NCI-H2196 (cell line): ENCODE measurements around the gene CORO1C.
A peak's percentile ranks its signal among the peaks of the same experiment; 100 is the strongest.
"Not testable (repeated sequence)": the region's sequence is repeated elsewhere in the genome, so short reads cannot be mapped to it uniquely, and the experiment has no call there.

Experiments
- DNase-seq: peaks from one replicate; lab custom pipeline; 2025; ENCODE audit not compliant: unreplicated experiment; lab: John Stamatoyannopoulos, UW

The CORO1C gene

GRCh38 chr12:108620236-108620879, 111.0 kb downstream of the CORO1C start:
- no peak for DNase-seq

DNA sequence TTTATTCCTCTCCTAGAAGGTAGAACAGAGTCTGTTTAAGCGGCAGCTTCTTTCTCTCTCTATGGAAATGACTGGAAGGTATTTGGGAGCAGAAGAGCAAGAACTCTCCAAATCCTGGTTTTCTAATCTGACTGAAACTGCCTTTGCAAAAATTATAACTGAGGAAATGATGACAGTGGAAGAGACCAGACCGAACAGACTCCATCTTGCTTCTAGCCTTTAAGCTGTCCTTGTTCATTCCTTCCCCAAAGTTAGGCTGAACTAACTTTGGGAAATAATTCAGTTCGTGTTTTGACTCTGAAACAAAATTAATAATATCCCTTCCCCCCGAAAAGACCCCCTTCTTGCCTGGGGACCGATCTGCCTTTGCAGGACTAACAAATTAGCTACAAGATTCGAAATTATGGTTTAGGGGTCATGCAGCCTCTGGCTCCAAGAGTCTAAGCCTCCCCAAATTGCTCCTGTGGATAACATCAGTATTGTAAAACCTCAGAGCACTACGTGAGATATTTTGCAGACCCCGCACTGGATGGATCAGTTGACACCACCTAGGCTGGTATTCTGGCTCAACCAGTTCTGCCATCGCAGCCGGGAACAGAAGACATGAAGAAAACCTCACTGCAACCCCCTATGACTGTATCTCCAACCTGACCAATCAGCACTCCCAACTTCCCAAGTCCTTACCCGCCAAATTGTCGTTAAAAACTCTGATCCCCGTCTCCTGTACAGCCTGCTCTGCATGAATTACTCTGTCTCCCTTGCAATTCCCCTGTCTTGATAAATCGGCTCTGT, 111.8 kb downstream of the CORO1C start:
- DNase-seq: no peak

DNA sequence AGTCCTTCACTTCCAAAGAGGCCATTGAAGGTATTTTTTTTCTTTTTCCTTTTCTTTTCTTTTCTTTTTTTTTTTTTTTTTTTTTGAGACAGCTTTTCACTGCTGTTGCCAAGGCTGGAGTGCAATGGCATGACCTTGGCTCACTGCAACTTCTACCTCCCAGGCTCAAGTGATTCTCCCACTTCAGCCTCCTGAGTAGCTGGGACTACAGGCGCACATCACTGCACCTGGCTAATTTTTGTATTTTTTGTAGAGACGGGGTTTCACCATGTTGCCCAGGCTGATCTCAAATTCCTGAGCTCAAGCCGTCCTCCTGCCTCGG, 112.4 kb downstream of the CORO1C start:
- not testable (repeated sequence) for DNase-seq

GRCh38 chr12:108618079-108618952, 113.0 kb downstream of the CORO1C start:
- peak; percentile 91 for DNase-seq

GRCh38 chr12:108616941-108617858, 114.1 kb downstream of the CORO1C start:
- no peak for DNase-seq

DNA sequence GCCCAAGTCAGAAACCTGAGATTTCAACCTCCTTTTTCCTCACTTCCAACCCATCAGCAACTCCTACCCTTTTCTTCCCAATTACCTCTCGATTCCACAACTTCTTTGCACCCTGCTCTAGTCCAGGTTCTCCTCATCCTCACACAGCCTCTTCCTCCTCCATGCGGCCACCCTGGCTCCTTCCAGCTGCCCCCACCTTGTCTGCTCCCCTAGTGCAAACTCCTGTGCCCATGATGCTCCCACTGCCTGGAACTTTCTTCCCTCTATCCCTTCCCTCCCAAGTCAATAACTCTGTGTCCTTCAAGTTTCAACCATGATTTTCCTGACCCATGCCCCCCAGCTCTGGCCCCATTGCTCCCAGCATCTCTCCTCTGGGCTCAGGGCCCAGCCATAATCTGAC, 115.0 kb downstream of the CORO1C start:
- no peak for DNase-seq

DNA sequence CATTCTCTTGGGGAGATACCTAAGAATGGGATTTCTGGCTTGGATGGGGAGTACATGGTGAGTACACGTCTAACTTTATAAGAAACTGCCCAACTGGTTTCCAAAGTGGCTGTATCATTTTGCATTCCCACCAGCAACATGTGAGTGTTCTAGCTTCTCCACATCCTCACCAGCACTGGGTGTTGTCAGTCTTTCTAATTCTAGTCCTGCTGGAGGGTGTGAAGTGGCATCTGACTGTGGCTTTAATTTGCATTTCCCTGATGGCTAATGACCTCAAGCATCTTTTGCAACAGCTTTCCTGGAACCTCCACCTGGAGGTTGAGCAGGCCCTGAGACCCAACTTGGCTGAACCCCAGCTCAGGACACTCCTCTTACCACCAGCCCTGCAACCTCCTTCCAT, 115.4 kb downstream of the CORO1C start:
- DNase-seq: no peak

DNA sequence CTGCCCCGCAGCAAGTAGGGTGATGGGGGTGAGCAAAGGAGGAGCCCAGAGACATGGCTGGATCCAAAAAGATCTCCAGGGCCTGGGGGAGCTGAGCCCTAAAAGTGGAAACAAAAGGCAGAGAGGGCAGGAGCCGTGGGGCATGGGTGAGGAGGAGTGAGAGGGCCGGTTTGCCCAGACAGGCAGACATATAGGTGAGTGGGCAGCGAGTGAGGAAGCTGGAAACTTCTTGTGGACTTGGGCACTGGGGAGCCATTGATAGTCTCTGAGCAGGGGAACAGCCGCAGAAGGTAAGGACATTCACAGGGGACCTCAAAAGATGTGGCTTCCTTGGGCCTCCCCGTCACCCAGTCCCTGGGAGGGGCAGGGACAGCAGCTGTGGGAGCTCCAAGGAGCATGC, 116.7 kb downstream of the CORO1C start:
- DNase-seq: no peak

- no peak for DNase-seq
These were observed 117.3 kb downstream of the CORO1C start for GRCh38 chr12:108614041-108614440.

GRCh38 chr12:108613548-108613947, 117.8 kb downstream of the CORO1C start:
- no peak for DNase-seq

GRCh38 chr12:108612788-108613282, 118.5 kb downstream of the CORO1C start:
- peak; percentile 20 for DNase-seq

DNA sequence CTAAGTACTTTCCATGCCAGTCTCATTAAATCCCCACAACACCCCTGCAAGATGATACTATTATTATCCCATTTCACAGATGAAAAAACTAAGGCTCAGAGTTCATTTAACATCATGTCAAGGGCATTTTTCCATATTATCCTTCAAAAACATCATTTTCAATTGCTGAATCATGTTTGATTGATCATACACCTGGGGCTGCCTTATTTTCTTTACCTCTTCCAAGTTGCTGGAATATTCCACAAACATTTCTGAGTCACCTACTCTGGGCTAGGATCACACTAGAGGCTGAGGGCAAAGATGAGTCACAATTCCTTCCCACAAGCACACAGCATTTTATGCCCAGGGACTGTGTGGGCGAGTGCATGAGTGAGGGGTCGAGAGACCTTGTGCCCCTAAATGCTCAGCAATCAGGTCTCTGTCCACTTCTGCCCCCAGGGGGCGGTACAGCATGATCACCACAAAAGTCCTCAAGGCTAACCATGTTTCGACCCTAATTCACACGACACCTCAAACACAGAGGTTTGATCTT, 119.4 kb downstream of the CORO1C start:
- DNase-seq: no peak

- no peak for DNase-seq
These were observed 120.3 kb downstream of the CORO1C start for GRCh38 chr12:108610856-108611605.

- no peak for DNase-seq
These were observed 120.9 kb downstream of the CORO1C start for GRCh38 chr12:108610336-108610815.

DNA sequence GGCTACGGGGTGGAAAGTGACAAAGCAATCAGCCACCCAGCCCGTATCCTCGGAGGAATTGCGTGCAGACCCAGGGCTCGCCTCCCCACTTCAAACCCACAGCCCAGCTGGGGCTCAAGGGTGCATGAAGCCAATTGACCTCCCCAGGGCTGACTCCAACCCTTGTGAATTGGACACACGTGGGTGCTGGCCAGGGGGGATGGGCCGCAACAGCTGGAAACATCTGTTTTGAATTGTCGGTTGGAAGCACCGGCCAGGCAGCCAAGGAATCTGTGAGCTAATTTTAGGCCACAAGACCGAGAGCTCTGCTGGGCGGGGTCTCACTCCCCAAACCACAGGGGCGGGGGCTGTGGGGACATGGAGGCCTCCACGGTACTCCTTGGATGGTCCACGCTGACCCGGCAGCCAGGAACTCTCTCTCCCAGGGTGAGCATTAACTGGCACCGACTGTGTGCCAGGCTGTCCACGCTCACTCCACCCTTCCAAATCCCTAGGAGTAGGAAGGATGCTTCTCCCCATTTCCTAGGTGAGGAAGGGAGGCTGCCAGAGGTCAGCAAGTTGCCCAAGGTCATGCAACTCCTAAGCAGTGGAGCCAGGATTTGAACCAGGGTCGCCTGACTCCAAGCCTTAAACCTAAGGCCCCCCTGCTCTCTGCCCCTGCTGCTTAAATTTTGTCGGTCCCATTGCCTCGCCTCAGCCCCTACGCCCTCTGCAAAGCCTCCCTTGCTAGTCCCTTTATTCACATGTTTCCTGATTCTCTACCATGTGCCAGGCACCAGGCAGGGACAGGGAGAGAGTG, 121.6 kb downstream of the CORO1C start:
- no peak for DNase-seq

- DNase-seq: no peak
These were observed 122.7 kb downstream of the CORO1C start for GRCh38 chr12:108608616-108609015.

DNA sequence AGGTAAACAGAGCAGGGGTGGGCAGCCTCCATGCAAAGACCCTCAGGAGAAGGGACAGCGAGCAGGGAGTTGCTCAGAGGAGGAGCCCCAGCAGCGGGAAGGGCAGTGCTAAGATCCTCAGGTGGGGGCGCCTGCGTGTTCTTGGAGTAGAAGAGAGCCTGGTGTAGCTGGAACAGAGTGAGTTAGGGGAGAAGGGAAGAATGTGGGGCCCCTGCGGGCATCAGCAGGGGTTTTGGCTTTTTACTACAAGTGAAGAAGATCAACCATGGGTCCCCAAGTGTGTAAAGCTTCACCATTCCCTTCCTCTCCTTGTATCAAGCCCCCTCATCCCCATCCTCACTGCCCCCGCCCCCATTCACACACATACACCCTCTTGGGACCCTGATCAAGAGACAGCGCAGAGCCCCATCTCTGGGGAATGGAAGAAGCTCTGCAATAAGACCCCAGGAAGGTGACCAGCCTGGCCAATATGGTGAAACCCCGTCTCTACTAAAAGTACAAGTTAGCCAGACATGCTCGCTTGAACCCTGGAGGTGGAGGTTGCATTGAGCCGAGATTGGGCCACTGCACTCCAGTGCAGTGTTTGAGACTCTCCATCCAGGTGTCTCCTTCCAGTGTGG, 123.2 kb downstream of the CORO1C start:
- no peak for DNase-seq

GRCh38 chr12:108606492-108606891, 124.8 kb downstream of the CORO1C start:
- DNase-seq: no peak
